WTC11 (cell line): ENCODE data around the gene GHITM. TPM values are rescaled to one million over a fixed set of nuclear protein-coding genes. Genes with fewer than 3 reads are reported as not detected.
"Not testable (repeated sequence)": the region's sequence is repeated elsewhere in the genome, so short reads cannot be mapped to it uniquely, and the experiment has no call there.

Experiments used
- ATAC-seq: fragments of 200-7000 bp; cut with Tn5 transposase; 2 replicates; pipeline ENCODE4 v1.10.0; 2021; ENCODE audit warnings: mild to moderate bottlenecking, moderate library complexity
- CTCF ChIA-PET: fragments of 300-600 bp; sonication (Branson Sonifier 250); formaldehyde crosslinking; loops from one replicate; lab custom pipeline; 2021; ENCODE audit warnings: antibody characterized with exemption; lab: Charles Lee
- POLR2A ChIA-PET: fragments of 350-600 bp; sonication (Branson Sonifier 250); formaldehyde crosslinking; loops from one replicate; lab custom pipeline; 2021; ENCODE audit warnings: antibody characterized with exemption; lab: Charles Lee
- DNase-seq: peaks from one replicate; pipeline ENCODE4 v3.0.0; 2021; ENCODE audit warnings: low spot score
- H3K27ac Mint-ChIP-seq: 2 replicates; pipeline ENCODE4 v1.8.0; 2021; ENCODE audit warnings: mixed read lengths
- H3K27me3 Mint-ChIP-seq: 2 replicates; pipeline ENCODE4 v1.8.0; 2021; ENCODE audit warnings: low read depth, mild to moderate bottlenecking, moderate library complexity, mixed read lengths
- H3K36me3 Mint-ChIP-seq: 2 replicates; pipeline ENCODE4 v1.8.0; 2021; ENCODE audit warnings: mixed read lengths
- H3K4me1 Mint-ChIP-seq: 2 replicates; pipeline ENCODE4 v1.8.0; 2022; ENCODE audit warnings: mixed read lengths
- H3K4me3 Mint-ChIP-seq: 2 replicates; pipeline ENCODE4 v1.8.0; 2021; ENCODE audit warnings: mild to moderate bottlenecking, moderate library complexity, mixed read lengths
- H3K9me3 Mint-ChIP-seq: 2 replicates; pipeline ENCODE4 v1.8.0; 2021; ENCODE audit warnings: mixed read lengths
- CREB1 ChIP-seq: sonication (generic); formaldehyde crosslinking; IDR thresholded peaks from 2 replicates; pipeline ENCODE4 v1.8.0; 2023; ENCODE audit warnings: mild to moderate bottlenecking, missing genetic modification reagents
- CREM ChIP-seq: sonication (generic); formaldehyde crosslinking; IDR thresholded peaks from 2 replicates; pipeline ENCODE4 v1.8.1; 2022; ENCODE audit warnings: mild to moderate bottlenecking, missing genetic modification reagents, moderate library complexity
- ESRRA ChIP-seq: sonication (generic); formaldehyde crosslinking; IDR thresholded peaks from 2 replicates; pipeline ENCODE4 v1.8.1; 2022; ENCODE audit warnings: mild to moderate bottlenecking, missing genetic modification reagents, borderline replicate concordance
- ETV6 ChIP-seq: sonication (generic); formaldehyde crosslinking; IDR thresholded peaks from 2 replicates; pipeline ENCODE4 v1.8.1; 2022; ENCODE audit warnings: mild to moderate bottlenecking, missing genetic modification reagents
- GABPB1 ChIP-seq: sonication (generic); formaldehyde crosslinking; IDR thresholded peaks from 2 replicates; pipeline ENCODE4 v1.8.1; 2023; ENCODE audit warnings: mild to moderate bottlenecking, missing genetic modification reagents
- GRHL2 ChIP-seq: fragments of 250-450 bp; sonication (Bioruptor Pico); IDR thresholded peaks from 2 replicates; pipeline ENCODE4 v1.8.0; 2022; ENCODE audit warnings: mild to moderate bottlenecking, moderate library complexity; ENCODE audit not compliant: insufficient replicate concordance, severe bottlenecking
- HMGA2 ChIP-seq: fragments of 250-450 bp; sonication (Bioruptor Pico); IDR thresholded peaks from 2 replicates; pipeline ENCODE4 v1.4.0; 2021; ENCODE audit warnings: mild to moderate bottlenecking, moderate library complexity
- JUN ChIP-seq: sonication (generic); formaldehyde crosslinking; IDR thresholded peaks from 2 replicates; pipeline ENCODE4 v1.8.0; 2023; ENCODE audit warnings: mild to moderate bottlenecking, missing genetic modification reagents
- MYBL2 ChIP-seq: sonication (generic); formaldehyde crosslinking; IDR thresholded peaks from 2 replicates; pipeline ENCODE4 v1.8.1; 2023; ENCODE audit warnings: mild to moderate bottlenecking, moderate library complexity, missing genetic modification reagents
- NFATC4 ChIP-seq: fragments of 250-450 bp; sonication (Bioruptor Pico); IDR thresholded peaks from 2 replicates; pipeline ENCODE4 v1.9.0; 2021; ENCODE audit warnings: mild to moderate bottlenecking
- NFE2L1 ChIP-seq: sonication (generic); formaldehyde crosslinking; IDR thresholded peaks from 2 replicates; pipeline ENCODE4 v1.8.1; 2023; ENCODE audit warnings: missing genetic modification reagents
- NR2C2 ChIP-seq: sonication (generic); formaldehyde crosslinking; IDR thresholded peaks from 2 replicates; pipeline ENCODE4 v1.8.0; 2022; ENCODE audit warnings: mild to moderate bottlenecking, missing genetic modification reagents
- TCF7 ChIP-seq: sonication (generic); formaldehyde crosslinking; IDR thresholded peaks from 2 replicates; pipeline ENCODE4 v1.8.0; 2022; ENCODE audit warnings: mild to moderate bottlenecking, low read depth, missing genetic modification reagents, moderate library complexity
- ZNF263 ChIP-seq: sonication (generic); formaldehyde crosslinking; IDR thresholded peaks from 2 replicates; pipeline ENCODE4 v1.8.1; 2022; ENCODE audit warnings: low read depth, mild to moderate bottlenecking, moderate library complexity, missing genetic modification reagents
- ZNF423 ChIP-seq: fragments of 250-450 bp; sonication (Bioruptor Pico); IDR thresholded peaks from 2 replicates; pipeline ENCODE4 v2.1.2; 2022; ENCODE audit warnings: mild to moderate bottlenecking, moderate library complexity
- ZNF671 ChIP-seq: fragments of 250-450 bp; sonication (Bioruptor Pico); IDR thresholded peaks from 2 replicates; pipeline ENCODE4 v1.8.0; 2021; ENCODE audit warnings: mild to moderate bottlenecking
- total RNA-seq: library from RNA; stranded (reverse); gene quantifications from 3 replicates; pipeline ENCODE4 v1.2.3, GENCODE V29; 2021
- TF ChIP-seq, protein P1 (sequence below): fragments of 200-600 bp; IDR thresholded peaks from 2 replicates; pipeline ENCODE4 v1.8.0; 2022; ENCODE audit warnings: antibody characterized with exemption
- TF ChIP-seq, protein P2 (sequence below): sonication (generic); formaldehyde crosslinking; conservative IDR thresholded peaks from 2 replicates; pipeline ENCODE4 v1.8.1; 2022; ENCODE audit warnings: mild to moderate bottlenecking, missing genetic modification reagents
- TF ChIP-seq, protein P3 (sequence below): sonication (generic); formaldehyde crosslinking; IDR thresholded peaks from 2 replicates; pipeline ENCODE4 v1.8.1; 2023; ENCODE audit warnings: mild to moderate bottlenecking, missing genetic modification reagents, moderate library complexity
- TF ChIP-seq, protein P4 (sequence below): sonication (generic); formaldehyde crosslinking; IDR thresholded peaks from 2 replicates; pipeline ENCODE4 v1.8.0; 2022; ENCODE audit warnings: mild to moderate bottlenecking, missing genetic modification reagents
- TF ChIP-seq, protein P5 (sequence below): sonication (generic); formaldehyde crosslinking; IDR thresholded peaks from 2 replicates; pipeline ENCODE4 v1.8.0; 2022; ENCODE audit warnings: missing genetic modification reagents
- TF ChIP-seq, protein P6 (sequence below): fragments of 250-450 bp; sonication (Bioruptor Pico); IDR thresholded peaks from 2 replicates; pipeline ENCODE4 v1.9.0; 2021; ENCODE audit warnings: mild to moderate bottlenecking

Gene GHITM
- total RNA-seq, 1 experiment from 2014 or later, result 97.6 TPM

DNA sequence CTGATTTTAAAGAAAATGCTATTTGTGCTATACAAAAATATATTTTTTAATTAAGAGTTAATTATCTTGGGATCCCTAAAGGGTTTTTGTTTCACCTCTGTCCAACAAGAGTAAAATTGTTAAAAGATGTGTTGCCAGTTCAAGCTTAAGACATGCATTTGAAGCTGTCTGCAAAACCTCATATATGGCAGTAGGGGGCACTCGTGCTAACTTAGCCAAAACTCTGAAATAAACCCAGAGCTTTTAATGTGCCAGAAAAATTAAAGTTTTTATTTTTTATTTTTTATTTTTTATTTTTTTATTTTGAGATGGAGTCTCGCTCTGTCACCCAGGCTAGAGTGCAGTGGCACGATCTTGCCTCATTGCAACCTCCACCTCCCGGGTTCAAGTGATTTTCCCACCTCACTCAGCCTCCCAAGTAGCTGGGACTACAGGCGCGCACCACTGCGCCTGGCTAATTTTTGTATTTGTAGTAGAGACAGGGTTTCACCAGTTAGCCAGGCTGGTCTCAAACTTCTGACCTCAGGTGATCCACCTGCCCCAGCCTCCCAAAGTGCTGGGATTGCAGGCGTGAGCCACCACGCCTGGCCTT lies 8.8 kb downstream of the GHITM start:
- TF ChIP-seq, protein P1, sequence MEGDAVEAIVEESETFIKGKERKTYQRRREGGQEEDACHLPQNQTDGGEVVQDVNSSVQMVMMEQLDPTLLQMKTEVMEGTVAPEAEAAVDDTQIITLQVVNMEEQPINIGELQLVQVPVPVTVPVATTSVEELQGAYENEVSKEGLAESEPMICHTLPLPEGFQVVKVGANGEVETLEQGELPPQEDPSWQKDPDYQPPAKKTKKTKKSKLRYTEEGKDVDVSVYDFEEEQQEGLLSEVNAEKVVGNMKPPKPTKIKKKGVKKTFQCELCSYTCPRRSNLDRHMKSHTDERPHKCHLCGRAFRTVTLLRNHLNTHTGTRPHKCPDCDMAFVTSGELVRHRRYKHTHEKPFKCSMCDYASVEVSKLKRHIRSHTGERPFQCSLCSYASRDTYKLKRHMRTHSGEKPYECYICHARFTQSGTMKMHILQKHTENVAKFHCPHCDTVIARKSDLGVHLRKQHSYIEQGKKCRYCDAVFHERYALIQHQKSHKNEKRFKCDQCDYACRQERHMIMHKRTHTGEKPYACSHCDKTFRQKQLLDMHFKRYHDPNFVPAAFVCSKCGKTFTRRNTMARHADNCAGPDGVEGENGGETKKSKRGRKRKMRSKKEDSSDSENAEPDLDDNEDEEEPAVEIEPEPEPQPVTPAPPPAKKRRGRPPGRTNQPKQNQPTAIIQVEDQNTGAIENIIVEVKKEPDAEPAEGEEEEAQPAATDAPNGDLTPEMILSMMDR, result peak; percentile 50
- TF ChIP-seq HMGA2 (CRISPR knock-in tag), result peak; percentile 58
- TF ChIP-seq, all 79 proteins: peak for 2; not testable (repeated sequence) for 77
- CTCF ChIA-PET, result interaction anchor here (0.6 to 2.1 kb wide), 32 partner anchors 9 to 1368 kb away, joined by 3 to 75 read pairs (median 5); partner anchors contain the start of genes CDHR1 and GHITM
- DNase-seq, POLR2A ChIA-PET, H3K27me3 Mint-ChIP-seq, H3K4me3 Mint-ChIP-seq, H3K27ac Mint-ChIP-seq, H3K4me1 Mint-ChIP-seq, H3K9me3 Mint-ChIP-seq: not testable (repeated sequence)
- peak; percentile 38; the same call in 1 of the 2 replicates for ATAC-seq
- H3K36me3 Mint-ChIP-seq, result peaks cover 64% of the 10 kb centered on the region

DNA sequence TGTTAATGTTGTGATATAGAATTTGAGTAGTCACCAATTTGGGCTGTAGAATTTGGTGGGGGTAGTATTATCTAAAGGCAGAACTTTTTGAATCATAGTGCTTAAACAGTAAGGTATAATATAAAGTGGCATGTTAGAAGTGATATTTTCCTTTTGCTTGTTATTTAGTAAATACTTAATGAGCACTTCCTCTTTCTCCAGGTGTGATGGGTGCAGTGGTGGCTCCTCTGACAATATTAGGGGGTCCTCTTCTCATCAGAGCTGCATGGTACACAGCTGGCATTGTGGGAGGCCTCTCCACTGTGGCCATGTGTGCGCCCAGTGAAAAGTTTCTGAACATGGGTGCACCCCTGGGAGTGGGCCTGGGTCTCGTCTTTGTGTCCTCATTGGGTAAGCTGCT lies 10.5 kb downstream of the GHITM start:
- H3K36me3 Mint-ChIP-seq, result peaks cover 63% of the 10 kb centered on the region
- CTCF ChIA-PET, result no interaction called here

DNA sequence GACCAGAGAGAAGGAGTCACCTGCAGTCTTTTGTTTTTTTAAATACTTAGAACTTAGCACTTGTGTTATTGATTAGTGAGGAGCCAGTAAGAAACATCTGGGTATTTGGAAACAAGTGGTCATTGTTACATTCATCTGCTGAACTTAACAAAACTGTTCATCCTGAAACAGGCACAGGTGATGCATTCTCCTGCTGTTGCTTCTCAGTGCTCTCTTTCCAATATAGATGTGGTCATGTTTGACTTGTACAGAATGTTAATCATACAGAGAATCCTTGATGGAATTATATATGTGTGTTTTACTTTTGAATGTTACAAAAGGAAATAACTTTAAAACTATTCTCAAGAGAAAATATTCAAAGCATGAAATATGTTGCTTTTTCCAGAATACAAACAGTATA lies 13.5 kb downstream of the GHITM start:
- ChIA-PET CTCF (no interaction called here), POLR2A (no interaction called here)
- TF ChIP-seq, protein P2, sequence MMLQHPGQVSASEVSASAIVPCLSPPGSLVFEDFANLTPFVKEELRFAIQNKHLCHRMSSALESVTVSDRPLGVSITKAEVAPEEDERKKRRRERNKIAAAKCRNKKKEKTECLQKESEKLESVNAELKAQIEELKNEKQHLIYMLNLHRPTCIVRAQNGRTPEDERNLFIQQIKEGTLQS (CRISPR knock-in tag), result no peak
- TF ChIP-seq ZNF263 (CRISPR knock-in tag), result no peak
- TF ChIP-seq, protein P3, sequence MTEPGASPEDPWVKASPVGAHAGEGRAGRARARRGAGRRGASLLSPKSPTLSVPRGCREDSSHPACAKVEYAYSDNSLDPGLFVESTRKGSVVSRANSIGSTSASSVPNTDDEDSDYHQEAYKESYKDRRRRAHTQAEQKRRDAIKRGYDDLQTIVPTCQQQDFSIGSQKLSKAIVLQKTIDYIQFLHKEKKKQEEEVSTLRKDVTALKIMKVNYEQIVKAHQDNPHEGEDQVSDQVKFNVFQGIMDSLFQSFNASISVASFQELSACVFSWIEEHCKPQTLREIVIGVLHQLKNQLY (CRISPR knock-in tag), result no peak
- no peak for TF ChIP-seq NR2C2 (CRISPR knock-in tag)
- TF ChIP-seq MYBL2 (CRISPR knock-in tag), result no peak
- TF ChIP-seq GABPB1 (CRISPR knock-in tag), result no peak
- TF ChIP-seq ETV6 (CRISPR knock-in tag), result no peak
- TF ChIP-seq ZNF423 (CRISPR knock-in tag), result no peak
- no peak for TF ChIP-seq TCF7 (CRISPR knock-in tag)
- TF ChIP-seq, protein P4, sequence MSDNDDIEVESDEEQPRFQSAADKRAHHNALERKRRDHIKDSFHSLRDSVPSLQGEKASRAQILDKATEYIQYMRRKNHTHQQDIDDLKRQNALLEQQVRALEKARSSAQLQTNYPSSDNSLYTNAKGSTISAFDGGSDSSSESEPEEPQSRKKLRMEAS (CRISPR knock-in tag), result no peak

More for the DNA sequence above, 10.5 kb downstream of the GHITM start:
- no peak for DNase-seq
- H3K27me3 Mint-ChIP-seq, result no peaks in the 10 kb centered on the region
- TF ChIP-seq CREM (no peak), NFATC4 (CRISPR knock-in tag) (no peak), MYBL2 (CRISPR knock-in tag) (no peak), ZNF263 (CRISPR knock-in tag) (no peak), CREB1 (CRISPR knock-in tag) (no peak), GRHL2 (CRISPR knock-in tag) (no peak), NFE2L1 (no peak), JUN (CRISPR knock-in tag) (no peak), ZNF671 (CRISPR knock-in tag) (no peak), ESRRA (no peak)
- TF ChIP-seq, protein P5, sequence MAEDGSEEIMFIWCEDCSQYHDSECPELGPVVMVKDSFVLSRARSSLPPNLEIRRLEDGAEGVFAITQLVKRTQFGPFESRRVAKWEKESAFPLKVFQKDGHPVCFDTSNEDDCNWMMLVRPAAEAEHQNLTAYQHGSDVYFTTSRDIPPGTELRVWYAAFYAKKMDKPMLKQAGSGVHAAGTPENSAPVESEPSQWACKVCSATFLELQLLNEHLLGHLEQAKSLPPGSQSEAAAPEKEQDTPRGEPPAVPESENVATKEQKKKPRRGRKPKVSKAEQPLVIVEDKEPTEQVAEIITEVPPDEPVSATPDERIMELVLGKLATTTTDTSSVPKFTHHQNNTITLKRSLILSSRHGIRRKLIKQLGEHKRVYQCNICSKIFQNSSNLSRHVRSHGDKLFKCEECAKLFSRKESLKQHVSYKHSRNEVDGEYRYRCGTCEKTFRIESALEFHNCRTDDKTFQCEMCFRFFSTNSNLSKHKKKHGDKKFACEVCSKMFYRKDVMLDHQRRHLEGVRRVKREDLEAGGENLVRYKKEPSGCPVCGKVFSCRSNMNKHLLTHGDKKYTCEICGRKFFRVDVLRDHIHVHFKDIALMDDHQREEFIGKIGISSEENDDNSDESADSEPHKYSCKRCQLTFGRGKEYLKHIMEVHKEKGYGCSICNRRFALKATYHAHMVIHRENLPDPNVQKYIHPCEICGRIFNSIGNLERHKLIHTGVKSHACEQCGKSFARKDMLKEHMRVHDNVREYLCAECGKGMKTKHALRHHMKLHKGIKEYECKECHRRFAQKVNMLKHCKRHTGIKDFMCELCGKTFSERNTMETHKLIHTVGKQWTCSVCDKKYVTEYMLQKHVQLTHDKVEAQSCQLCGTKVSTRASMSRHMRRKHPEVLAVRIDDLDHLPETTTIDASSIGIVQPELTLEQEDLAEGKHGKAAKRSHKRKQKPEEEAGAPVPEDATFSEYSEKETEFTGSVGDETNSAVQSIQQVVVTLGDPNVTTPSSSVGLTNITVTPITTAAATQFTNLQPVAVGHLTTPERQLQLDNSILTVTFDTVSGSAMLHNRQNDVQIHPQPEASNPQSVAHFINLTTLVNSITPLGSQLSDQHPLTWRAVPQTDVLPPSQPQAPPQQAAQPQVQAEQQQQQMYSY (CRISPR knock-in tag), result no peak
- TF ChIP-seq, protein P6, sequence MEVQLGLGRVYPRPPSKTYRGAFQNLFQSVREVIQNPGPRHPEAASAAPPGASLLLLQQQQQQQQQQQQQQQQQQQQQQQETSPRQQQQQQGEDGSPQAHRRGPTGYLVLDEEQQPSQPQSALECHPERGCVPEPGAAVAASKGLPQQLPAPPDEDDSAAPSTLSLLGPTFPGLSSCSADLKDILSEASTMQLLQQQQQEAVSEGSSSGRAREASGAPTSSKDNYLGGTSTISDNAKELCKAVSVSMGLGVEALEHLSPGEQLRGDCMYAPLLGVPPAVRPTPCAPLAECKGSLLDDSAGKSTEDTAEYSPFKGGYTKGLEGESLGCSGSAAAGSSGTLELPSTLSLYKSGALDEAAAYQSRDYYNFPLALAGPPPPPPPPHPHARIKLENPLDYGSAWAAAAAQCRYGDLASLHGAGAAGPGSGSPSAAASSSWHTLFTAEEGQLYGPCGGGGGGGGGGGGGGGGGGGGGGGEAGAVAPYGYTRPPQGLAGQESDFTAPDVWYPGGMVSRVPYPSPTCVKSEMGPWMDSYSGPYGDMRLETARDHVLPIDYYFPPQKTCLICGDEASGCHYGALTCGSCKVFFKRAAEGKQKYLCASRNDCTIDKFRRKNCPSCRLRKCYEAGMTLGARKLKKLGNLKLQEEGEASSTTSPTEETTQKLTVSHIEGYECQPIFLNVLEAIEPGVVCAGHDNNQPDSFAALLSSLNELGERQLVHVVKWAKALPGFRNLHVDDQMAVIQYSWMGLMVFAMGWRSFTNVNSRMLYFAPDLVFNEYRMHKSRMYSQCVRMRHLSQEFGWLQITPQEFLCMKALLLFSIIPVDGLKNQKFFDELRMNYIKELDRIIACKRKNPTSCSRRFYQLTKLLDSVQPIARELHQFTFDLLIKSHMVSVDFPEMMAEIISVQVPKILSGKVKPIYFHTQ (CRISPR knock-in tag), result no peak
- TF ChIP-seq, all 79 proteins: peak for 0
- H3K4me3 Mint-ChIP-seq, result no peak overlapping the region
- H3K27ac Mint-ChIP-seq, result no peak overlapping the region
- H3K4me1 Mint-ChIP-seq, result peaks cover 1% of the 10 kb centered on the region; the same call in 1 of the 2 replicates
- no peak for ATAC-seq
- POLR2A ChIA-PET, result no interaction called here
- H3K9me3 Mint-ChIP-seq, result no peaks in the 10 kb centered on the region

More for the DNA sequence above, 13.5 kb downstream of the GHITM start:
- ATAC-seq (no peak), DNase-seq (no peak)
- Mint-ChIP-seq H3K9me3 (no peaks in the 10 kb centered on the region), H3K4me1 (peaks cover 6% of the 10 kb centered on the region), H3K27ac (no peak overlapping the region), H3K27me3 (no peaks in the 10 kb centered on the region), H3K4me3 (no peak overlapping the region), H3K36me3 (peaks cover 50% of the 10 kb centered on the region)
